GM23338 (cell line): ENCODE results near the gene GALM. TPM values are rescaled to one million over a fixed set of nuclear protein-coding genes. Genes with fewer than 3 reads are reported as not detected.

Experiments
- ATAC-seq: fragments of 200-7000 bp; cut with Tn5 transposase; 3 replicates; pipeline ENCODE4 v1.9.1; 2020
- DNase-seq: peaks from one replicate; pipeline ENCODE4 v3.0.0-alpha.2; 2015; ENCODE audit warnings: low spot score
- H2AFZ ChIP-seq: fragments of 200-600 bp; sonication (generic); 2 replicates; pipeline ENCODE4 v1.8.0; 2016; ENCODE audit warnings: antibody characterized with exemption, mild to moderate bottlenecking, moderate library complexity
- H3F3A ChIP-seq: fragments of 200-600 bp; sonication (generic); replicated peaks from 2 replicates; pipeline ENCODE4 v1.8.0; 2017; ENCODE audit warnings: antibody characterized with exemption, mixed run types, low read depth
- H3K27ac ChIP-seq: fragments of 200-600 bp; sonication (generic); 2 replicates; pipeline ENCODE4 v1.6.1; 2016; ENCODE audit warnings: low read depth
- H3K27me3 ChIP-seq: fragments of 200-600 bp; sonication (generic); 2 replicates; pipeline ENCODE4 v1.8.0; 2016; ENCODE audit warnings: mild to moderate bottlenecking, mixed run types, moderate library complexity; ENCODE audit not compliant: insufficient read depth
- H3K36me3 ChIP-seq: fragments of 200-600 bp; sonication (generic); 2 replicates; pipeline ENCODE4 v1.8.0; 2016; ENCODE audit warnings: mild to moderate bottlenecking; ENCODE audit not compliant: insufficient read depth
- H3K4me1 ChIP-seq: fragments of 200-600 bp; sonication (generic); 2 replicates; pipeline ENCODE4 v1.8.0; 2016; ENCODE audit warnings: mild to moderate bottlenecking, moderate library complexity; ENCODE audit not compliant: insufficient read depth
- H3K4me2 ChIP-seq: fragments of 200-600 bp; sonication (generic); 2 replicates; pipeline ENCODE4 v1.7.1; 2017; ENCODE audit warnings: mixed run types
- H3K4me3 ChIP-seq: fragments of 200-600 bp; sonication (generic); 2 replicates; pipeline ENCODE4 v1.6.1; 2016; ENCODE audit warnings: mixed run types
- H3K79me2 ChIP-seq: fragments of 200-600 bp; sonication (generic); replicated peaks from 2 replicates; pipeline ENCODE4 v1.8.0; 2017; ENCODE audit warnings: mild to moderate bottlenecking; ENCODE audit not compliant: insufficient read depth
- H3K9me2 ChIP-seq: fragments of 200-600 bp; sonication (generic); 2 replicates; pipeline ENCODE4 v1.8.0; 2017; ENCODE audit not compliant: insufficient read depth
- H4K20me1 ChIP-seq: fragments of 200-600 bp; sonication (generic); replicated peaks from 2 replicates; pipeline ENCODE4 v1.8.0; 2017; ENCODE audit warnings: mild to moderate bottlenecking; ENCODE audit not compliant: insufficient read depth
- H3K27ac Mint-ChIP-seq: 2 replicates; pipeline ENCODE4 v1.8.0; 2020; ENCODE audit warnings: inconsistent platforms, mild to moderate bottlenecking, moderate library complexity, mixed read lengths
- H3K27me3 Mint-ChIP-seq: 3 replicates; pipeline ENCODE4 v1.8.0; 2022; ENCODE audit warnings: low read depth, mild to moderate bottlenecking, moderate library complexity, mixed read lengths, inconsistent platforms; ENCODE audit not compliant: insufficient read depth, poor library complexity
- H3K36me3 Mint-ChIP-seq: 3 replicates; pipeline ENCODE4 v1.8.0; 2021; ENCODE audit warnings: low read depth, mild to moderate bottlenecking, inconsistent platforms, moderate library complexity, mixed read lengths
- H3K4me1 Mint-ChIP-seq: 3 replicates; pipeline ENCODE4 v1.8.0; 2020; ENCODE audit warnings: mild to moderate bottlenecking, inconsistent platforms, mixed read lengths
- H3K4me3 Mint-ChIP-seq: 3 replicates; pipeline ENCODE4 v1.8.0; 2021; ENCODE audit warnings: moderate library complexity, mild to moderate bottlenecking, inconsistent platforms, mixed read lengths
- H3K9me3 Mint-ChIP-seq: 3 replicates; pipeline ENCODE4 v1.8.0; 2020; ENCODE audit warnings: moderate library complexity, mild to moderate bottlenecking, inconsistent platforms, mixed read lengths
- CREB1 ChIP-seq: fragments of 250-450 bp; sonication (Bioruptor Pico); IDR thresholded peaks from 2 replicates; pipeline ENCODE4 v1.5.0; 2020; ENCODE audit warnings: low read depth, mild to moderate bottlenecking, moderate library complexity
- ETS1 ChIP-seq: IDR thresholded peaks from 2 replicates; pipeline ENCODE4 v1.6.1; 2016; ENCODE audit warnings: antibody characterized with exemption
- EZH2 ChIP-seq: fragments of 200-600 bp; sonication (generic); IDR thresholded peaks from one replicate; pipeline ENCODE4 v1.8.0; 2017; ENCODE audit warnings: antibody characterized with exemption, mild to moderate bottlenecking, low read depth; ENCODE audit not compliant: unreplicated experiment
- EZH2phosphoT487 ChIP-seq: fragments of 200-600 bp; sonication (generic); IDR thresholded peaks from one replicate; pipeline ENCODE4 v1.8.1; 2018; ENCODE audit warnings: antibody characterized with exemption; ENCODE audit not compliant: unreplicated experiment
- JUNB ChIP-seq: IDR thresholded peaks from one replicate; pipeline ENCODE4 v1.6.1; 2016; ENCODE audit warnings: antibody characterized with exemption; ENCODE audit not compliant: unreplicated experiment
- NANOG ChIP-seq: IDR thresholded peaks from 2 replicates; pipeline ENCODE4 v1.6.1; 2016; ENCODE audit warnings: antibody characterized with exemption, borderline replicate concordance
- POLR2AphosphoS5 ChIP-seq: IDR thresholded peaks from 2 replicates; pipeline ENCODE4 v1.6.1; 2016; ENCODE audit warnings: antibody characterized with exemption, low read depth
- STAT1 ChIP-seq: IDR thresholded peaks from one replicate; pipeline ENCODE4 v1.6.1; 2016; ENCODE audit warnings: antibody characterized with exemption; ENCODE audit not compliant: unreplicated experiment
- ZNF114 ChIP-seq: fragments of 250-450 bp; sonication (Bioruptor Pico); IDR thresholded peaks from 2 replicates; pipeline ENCODE4 v1.5.0; 2020; ENCODE audit warnings: mild to moderate bottlenecking, moderate library complexity
- ZNF331 ChIP-seq: fragments of 250-450 bp; sonication (Bioruptor Pico); IDR thresholded peaks from 2 replicates; pipeline ENCODE4 v1.5.0; 2020; ENCODE audit warnings: low read depth, mild to moderate bottlenecking, moderate library complexity
- ZNF462 ChIP-seq: fragments of 250-450 bp; sonication (Bioruptor Pico); IDR thresholded peaks from 2 replicates; pipeline ENCODE4 v1.5.0; 2020; ENCODE audit warnings: mild to moderate bottlenecking, moderate library complexity
- polyA plus RNA-seq: library from polyadenylated mRNA; unstranded; fragments of >200 nt; fragmentation: Nextera tagmentation; extraction: Ambion mirVana; gene quantifications from 2 replicates; pipeline ENCODE4 v1.2.1, GENCODE V29; 2016
- total RNA-seq: library from RNA; depleted of rRNA; stranded (reverse); fragments of >200 nt; shearing (Covaris generic); gene quantifications from 2 replicates; pipeline ENCODE4 v1.2.3, GENCODE V29; 2014
- TF ChIP-seq, protein P1 (sequence below), 2 experiments: fragments of 200-600 bp in 1 of 2; sonication (generic) in 1 of 2; conservative IDR thresholded peaks; 2 replicates each; pipeline versions ENCODE4 v1.5.1 to v1.6.1; 2016 to 2017; ENCODE audit warnings: antibody characterized with exemption in 2 of 2, low read depth in 2 of 2, mild to moderate bottlenecking in 2 of 2, moderate library complexity in 1 of 2
- TF ChIP-seq, protein P2 (sequence below): IDR thresholded peaks from one replicate; pipeline ENCODE4 v1.6.1; 2018; ENCODE audit warnings: antibody characterized with exemption; ENCODE audit not compliant: unreplicated experiment

Gene GALM
- total and polyA plus RNA-seq, 2 experiments from 2014 or later, result 9.3 to 21.6 TPM

DNA sequence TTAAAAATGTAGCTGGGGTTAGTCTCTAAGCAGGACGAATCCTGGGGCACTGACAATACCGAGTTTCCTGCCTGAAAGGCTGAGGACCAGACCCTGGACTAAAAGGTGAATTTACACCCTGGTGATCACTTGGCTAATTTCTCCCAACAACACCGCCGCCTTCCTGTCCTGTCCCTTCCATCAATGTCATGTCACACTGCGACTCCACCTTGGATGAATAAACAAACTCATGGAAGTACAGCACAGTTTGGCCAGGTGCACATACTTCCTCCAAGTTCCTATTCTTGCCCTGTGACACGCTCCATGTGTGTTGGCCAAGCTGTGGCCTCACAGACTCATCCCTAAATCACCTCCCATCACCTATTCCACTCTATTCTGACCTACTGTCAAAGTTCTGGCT is 15.9 kb upstream of the GALM start:
- Histone ChIP-seq H3F3A (no peaks in the 10 kb centered on the region), H3K27me3 (no peaks in the 10 kb centered on the region), H3K79me2 (no peaks in the 10 kb centered on the region), H3K4me3 (no peak overlapping the region), H3K36me3 (no peaks in the 10 kb centered on the region), H2AFZ (0 out of 2 replicates have a peak overlapping the region, but pooled peaks have one; percentile 56), H3K27ac (no peak overlapping the region), H3K9me2 (0 out of 2 replicates have a peak, but pooled peaks cover 3% of the 10 kb centered on the region), H3K4me2 (no peak overlapping the region), H4K20me1 (no peaks in the 10 kb centered on the region), H3K4me1 (no peaks in the 10 kb centered on the region)
- H3K9me3 Mint-ChIP-seq, result no peaks in the 10 kb centered on the region
- TF ChIP-seq POLR2AphosphoS5, result no peak
- TF ChIP-seq, protein P1, sequence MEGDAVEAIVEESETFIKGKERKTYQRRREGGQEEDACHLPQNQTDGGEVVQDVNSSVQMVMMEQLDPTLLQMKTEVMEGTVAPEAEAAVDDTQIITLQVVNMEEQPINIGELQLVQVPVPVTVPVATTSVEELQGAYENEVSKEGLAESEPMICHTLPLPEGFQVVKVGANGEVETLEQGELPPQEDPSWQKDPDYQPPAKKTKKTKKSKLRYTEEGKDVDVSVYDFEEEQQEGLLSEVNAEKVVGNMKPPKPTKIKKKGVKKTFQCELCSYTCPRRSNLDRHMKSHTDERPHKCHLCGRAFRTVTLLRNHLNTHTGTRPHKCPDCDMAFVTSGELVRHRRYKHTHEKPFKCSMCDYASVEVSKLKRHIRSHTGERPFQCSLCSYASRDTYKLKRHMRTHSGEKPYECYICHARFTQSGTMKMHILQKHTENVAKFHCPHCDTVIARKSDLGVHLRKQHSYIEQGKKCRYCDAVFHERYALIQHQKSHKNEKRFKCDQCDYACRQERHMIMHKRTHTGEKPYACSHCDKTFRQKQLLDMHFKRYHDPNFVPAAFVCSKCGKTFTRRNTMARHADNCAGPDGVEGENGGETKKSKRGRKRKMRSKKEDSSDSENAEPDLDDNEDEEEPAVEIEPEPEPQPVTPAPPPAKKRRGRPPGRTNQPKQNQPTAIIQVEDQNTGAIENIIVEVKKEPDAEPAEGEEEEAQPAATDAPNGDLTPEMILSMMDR (conservative IDR thresholded peaks at IDR 0.05; ENCODE audit: low read depth in 2 of 2), result no peak
- TF ChIP-seq EZH2, result no peak
- TF ChIP-seq, protein P2, sequence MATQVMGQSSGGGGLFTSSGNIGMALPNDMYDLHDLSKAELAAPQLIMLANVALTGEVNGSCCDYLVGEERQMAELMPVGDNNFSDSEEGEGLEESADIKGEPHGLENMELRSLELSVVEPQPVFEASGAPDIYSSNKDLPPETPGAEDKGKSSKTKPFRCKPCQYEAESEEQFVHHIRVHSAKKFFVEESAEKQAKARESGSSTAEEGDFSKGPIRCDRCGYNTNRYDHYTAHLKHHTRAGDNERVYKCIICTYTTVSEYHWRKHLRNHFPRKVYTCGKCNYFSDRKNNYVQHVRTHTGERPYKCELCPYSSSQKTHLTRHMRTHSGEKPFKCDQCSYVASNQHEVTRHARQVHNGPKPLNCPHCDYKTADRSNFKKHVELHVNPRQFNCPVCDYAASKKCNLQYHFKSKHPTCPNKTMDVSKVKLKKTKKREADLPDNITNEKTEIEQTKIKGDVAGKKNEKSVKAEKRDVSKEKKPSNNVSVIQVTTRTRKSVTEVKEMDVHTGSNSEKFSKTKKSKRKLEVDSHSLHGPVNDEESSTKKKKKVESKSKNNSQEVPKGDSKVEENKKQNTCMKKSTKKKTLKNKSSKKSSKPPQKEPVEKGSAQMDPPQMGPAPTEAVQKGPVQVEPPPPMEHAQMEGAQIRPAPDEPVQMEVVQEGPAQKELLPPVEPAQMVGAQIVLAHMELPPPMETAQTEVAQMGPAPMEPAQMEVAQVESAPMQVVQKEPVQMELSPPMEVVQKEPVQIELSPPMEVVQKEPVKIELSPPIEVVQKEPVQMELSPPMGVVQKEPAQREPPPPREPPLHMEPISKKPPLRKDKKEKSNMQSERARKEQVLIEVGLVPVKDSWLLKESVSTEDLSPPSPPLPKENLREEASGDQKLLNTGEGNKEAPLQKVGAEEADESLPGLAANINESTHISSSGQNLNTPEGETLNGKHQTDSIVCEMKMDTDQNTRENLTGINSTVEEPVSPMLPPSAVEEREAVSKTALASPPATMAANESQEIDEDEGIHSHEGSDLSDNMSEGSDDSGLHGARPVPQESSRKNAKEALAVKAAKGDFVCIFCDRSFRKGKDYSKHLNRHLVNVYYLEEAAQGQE, result no peak
- TF ChIP-seq JUNB, result no peak
- no peak for TF ChIP-seq CREB1 (CRISPR knock-in tag)
- no peak for TF ChIP-seq ZNF114 (CRISPR knock-in tag)
- no peak for TF ChIP-seq NANOG
- no peak for TF ChIP-seq ZNF331
- TF ChIP-seq ZNF462, result no peak
- TF ChIP-seq EZH2phosphoT487, result no peak
- TF ChIP-seq ETS1, result no peak
- TF ChIP-seq STAT1, result no peak
- no peak overlapping the region for H3K27ac Mint-ChIP-seq
- ATAC-seq (no peak), DNase-seq (no peak)
- no peak overlapping the region for H3K4me3 Mint-ChIP-seq
- H3K4me1 Mint-ChIP-seq, result no peaks in the 10 kb centered on the region
- no peaks in the 10 kb centered on the region for H3K36me3 Mint-ChIP-seq
- H3K27me3 Mint-ChIP-seq, result peaks cover 3% of the 10 kb centered on the region
